ENCODE results near the gene SP6. TPM values are rescaled to one million over a fixed set of nuclear protein-coding genes. Genes with fewer than 3 reads are reported as not detected.
A peak's percentile ranks its signal among the peaks of the same experiment; 100 is the strongest.

Gene SP6
- total RNA-seq, 1 donor from 2014 or later: 3.9 TPM

DNA sequence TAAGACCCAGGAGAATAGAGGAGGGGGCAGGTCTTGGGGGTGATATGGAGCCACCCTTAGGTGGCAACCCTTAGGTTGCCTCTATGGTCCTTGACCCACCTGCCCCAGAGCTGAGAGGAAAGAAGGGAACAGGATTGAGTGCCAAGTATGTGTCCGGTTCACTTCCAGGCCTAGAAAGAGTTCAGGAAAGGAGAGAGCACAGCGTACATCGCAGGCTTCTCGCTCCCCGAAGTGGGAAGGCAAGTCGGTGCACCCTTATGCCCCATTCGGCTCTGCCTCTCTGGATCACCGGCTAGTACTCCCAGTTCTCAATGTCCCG, 631 bp downstream of the SP6 start:
- Histone ChIP-seq H3K9me3 (no peaks in the 10 kb centered on the region), H3K4me1 (peaks cover 26% of the 10 kb centered on the region), H3K27ac (peak overlapping the region; percentile 38), H3K36me3 (no peaks in the 10 kb centered on the region), H3K4me3 (peak overlapping the region; percentile 35 to 41), H3K27me3 (no peaks in the 10 kb centered on the region)
- TF ChIP-seq POLR2AphosphoS5 (IDR thresholded peaks at IDR 0.05; ENCODE audit: insufficient read depth in 1 of 2, low read depth in 1 of 2): no peak
- TF ChIP-seq POLR2A (IDR thresholded peaks at IDR 0.05): no peak
- TF ChIP-seq, protein P1, sequence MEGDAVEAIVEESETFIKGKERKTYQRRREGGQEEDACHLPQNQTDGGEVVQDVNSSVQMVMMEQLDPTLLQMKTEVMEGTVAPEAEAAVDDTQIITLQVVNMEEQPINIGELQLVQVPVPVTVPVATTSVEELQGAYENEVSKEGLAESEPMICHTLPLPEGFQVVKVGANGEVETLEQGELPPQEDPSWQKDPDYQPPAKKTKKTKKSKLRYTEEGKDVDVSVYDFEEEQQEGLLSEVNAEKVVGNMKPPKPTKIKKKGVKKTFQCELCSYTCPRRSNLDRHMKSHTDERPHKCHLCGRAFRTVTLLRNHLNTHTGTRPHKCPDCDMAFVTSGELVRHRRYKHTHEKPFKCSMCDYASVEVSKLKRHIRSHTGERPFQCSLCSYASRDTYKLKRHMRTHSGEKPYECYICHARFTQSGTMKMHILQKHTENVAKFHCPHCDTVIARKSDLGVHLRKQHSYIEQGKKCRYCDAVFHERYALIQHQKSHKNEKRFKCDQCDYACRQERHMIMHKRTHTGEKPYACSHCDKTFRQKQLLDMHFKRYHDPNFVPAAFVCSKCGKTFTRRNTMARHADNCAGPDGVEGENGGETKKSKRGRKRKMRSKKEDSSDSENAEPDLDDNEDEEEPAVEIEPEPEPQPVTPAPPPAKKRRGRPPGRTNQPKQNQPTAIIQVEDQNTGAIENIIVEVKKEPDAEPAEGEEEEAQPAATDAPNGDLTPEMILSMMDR (IDR thresholded peaks at IDR 0.05): no peak
- intact Hi-C loops (cut with DNase I): no loop called here
- no peak for DNase-seq (ENCODE audit: extremely low spot score in 2 of 2)

DNA sequence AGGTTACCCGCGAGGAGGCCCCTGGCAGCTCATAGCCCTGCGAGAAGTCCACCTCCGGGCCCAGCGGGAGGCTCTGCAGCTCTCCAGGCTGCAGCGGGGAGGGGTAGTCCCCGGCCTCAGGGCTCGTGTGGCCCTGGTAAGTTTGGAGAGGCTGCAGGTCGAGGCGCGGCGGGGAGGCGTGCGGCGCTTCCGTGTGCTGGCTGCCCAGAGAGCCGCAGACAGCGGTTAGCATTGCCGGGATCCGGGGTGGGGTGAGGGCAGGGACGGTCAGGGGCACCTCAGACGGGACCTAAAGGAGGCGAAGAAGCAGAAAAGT, 2.8 kb downstream of the SP6 start:
- no peaks in the 10 kb centered on the region for H3K36me3 ChIP-seq
- H3K9me3 ChIP-seq: no peaks in the 10 kb centered on the region
- H3K27ac ChIP-seq: no peak overlapping the region
- peaks cover 30% of the 10 kb centered on the region for H3K4me1 ChIP-seq
- no peak for DNase-seq (ENCODE audit: extremely low spot score in 2 of 2)
- intact Hi-C loops (cut with DNase I): no loop called here
- no peak overlapping the region for H3K4me3 ChIP-seq
- no peaks in the 10 kb centered on the region for H3K27me3 ChIP-seq
- TF ChIP-seq, protein P1 (IDR thresholded peaks at IDR 0.05): no peak
- TF ChIP-seq POLR2A (IDR thresholded peaks at IDR 0.05) (no peak), POLR2AphosphoS5 (IDR thresholded peaks at IDR 0.05; ENCODE audit: insufficient read depth in 1 of 2, low read depth in 1 of 2) (no peak)

DNA sequence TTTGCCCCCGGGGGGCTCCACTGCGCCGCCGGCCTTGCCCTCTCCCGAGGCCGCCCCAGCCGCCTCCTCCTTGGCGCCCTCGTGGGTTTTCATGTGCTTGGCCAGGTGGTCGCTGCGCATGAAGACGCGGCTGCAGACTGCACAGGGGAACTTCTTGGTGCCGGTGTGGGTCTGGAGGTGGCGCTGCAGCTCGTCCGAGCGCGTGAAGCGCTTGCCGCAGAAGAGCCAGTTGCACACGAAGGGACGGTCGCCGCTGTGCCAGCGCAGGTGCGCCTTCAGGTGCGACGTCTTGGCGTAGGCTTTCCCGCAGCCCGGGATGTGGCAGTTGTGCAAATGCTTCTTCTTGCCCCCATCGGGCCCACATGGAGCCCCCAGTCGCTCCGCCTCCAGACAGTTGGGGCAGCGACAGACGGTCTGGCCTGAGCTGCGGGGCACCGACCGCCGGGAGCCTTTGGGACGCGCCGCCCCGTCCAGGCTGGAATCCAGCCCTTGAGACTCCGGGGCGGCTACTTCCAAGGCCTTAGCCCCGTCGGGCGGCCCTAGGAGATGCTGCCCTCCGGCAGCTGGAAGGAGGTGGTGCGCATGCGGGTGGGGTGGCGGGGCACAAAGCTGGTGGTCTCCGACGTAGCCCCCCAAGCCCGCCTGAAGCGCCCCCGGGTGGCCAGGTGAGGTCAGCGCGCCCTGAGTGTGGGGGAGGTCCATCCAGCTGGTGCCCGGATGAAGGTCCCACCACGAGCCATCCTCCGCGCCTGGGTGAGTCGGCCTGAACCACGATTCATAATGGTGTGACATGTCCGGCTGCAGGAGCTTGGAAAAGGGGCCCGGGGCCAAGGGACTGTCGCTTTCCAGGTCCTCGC, 3.4 kb downstream of the SP6 start:
- TF ChIP-seq, protein P1 (IDR thresholded peaks at IDR 0.05): no peak
- no peak for TF ChIP-seq POLR2A (IDR thresholded peaks at IDR 0.05)
- no peak for TF ChIP-seq POLR2AphosphoS5 (IDR thresholded peaks at IDR 0.05; ENCODE audit: insufficient read depth in 1 of 2, low read depth in 1 of 2)
- Histone ChIP-seq H3K4me3 (no peak overlapping the region), H3K27ac (no peak overlapping the region), H3K36me3 (no peaks in the 10 kb centered on the region), H3K9me3 (no peaks in the 10 kb centered on the region), H3K4me1 (peaks cover 32% of the 10 kb centered on the region), H3K27me3 (no peaks in the 10 kb centered on the region)
- DNase-seq (ENCODE audit: extremely low spot score in 2 of 2): no peak
- intact Hi-C loops (cut with DNase I): no loop called here

DNA sequence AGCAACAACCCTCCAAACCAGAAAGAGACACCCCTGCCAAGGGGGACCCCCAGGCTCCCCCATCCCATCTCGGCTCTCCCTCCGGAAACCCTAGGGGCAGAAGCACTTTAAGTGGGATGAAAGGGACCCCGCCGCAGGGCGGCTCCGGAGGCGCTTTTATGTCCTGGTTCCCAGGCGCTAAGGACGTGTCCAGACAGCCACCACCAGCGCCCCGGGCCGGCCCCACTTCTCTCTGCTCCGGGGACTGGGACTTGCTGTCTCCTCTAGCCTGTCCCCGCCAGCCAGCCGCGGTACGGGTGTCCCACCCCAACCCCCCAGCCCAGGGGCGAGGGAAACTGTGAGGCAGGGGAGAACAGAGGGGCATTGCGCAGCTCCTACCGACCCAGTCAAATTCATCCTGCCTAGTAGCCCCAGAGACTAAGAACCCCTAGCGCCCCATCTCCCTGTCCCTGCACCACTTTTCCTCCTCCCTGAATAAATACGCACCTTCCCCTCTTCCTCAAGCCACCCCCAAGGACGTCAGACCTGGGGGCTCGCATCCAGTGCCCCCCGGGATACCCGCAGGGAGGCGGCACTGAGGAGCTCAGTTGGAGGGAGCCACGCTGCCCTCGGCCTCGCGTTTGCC, 4.1 kb downstream of the SP6 start:
- Histone ChIP-seq H3K27ac (no peak overlapping the region), H3K27me3 (no peaks in the 10 kb centered on the region), H3K36me3 (no peaks in the 10 kb centered on the region), H3K4me1 (peaks cover 30% of the 10 kb centered on the region), H3K9me3 (no peaks in the 10 kb centered on the region), H3K4me3 (no peak overlapping the region)
- DNase-seq (ENCODE audit: extremely low spot score in 2 of 2): no peak
- TF ChIP-seq, protein P1 (IDR thresholded peaks at IDR 0.05): no peak
- TF ChIP-seq POLR2AphosphoS5 (IDR thresholded peaks at IDR 0.05; ENCODE audit: insufficient read depth in 1 of 2, low read depth in 1 of 2): no peak
- TF ChIP-seq POLR2A (IDR thresholded peaks at IDR 0.05): no peak
- intact Hi-C loops (cut with DNase I): no loop called here

DNA sequence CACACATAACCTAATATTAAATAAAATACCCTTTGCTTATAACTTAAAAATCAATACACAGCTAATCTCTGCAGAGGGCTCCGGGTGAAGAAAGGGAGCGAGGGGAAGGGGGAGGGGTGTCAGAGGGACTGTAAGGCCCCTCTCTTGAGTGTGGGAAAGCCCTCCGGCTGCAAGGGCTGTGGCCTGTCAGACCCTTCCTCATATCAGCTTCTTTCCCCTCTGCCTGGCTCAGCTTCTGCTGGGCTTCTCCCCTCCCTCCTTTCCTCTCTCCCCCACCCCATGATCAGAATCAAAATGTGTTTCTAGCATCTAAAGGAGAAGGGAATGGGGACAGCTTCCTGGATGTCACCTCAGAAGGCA, 5.3 kb downstream of the SP6 start:
- Histone ChIP-seq H3K4me1 (peaks cover 27% of the 10 kb centered on the region), H3K27me3 (no peaks in the 10 kb centered on the region), H3K4me3 (no peak overlapping the region), H3K9me3 (no peaks in the 10 kb centered on the region), H3K36me3 (no peaks in the 10 kb centered on the region), H3K27ac (no peak overlapping the region)
- TF ChIP-seq, protein P1 (IDR thresholded peaks at IDR 0.05): no peak
- TF ChIP-seq POLR2A (IDR thresholded peaks at IDR 0.05): no peak
- TF ChIP-seq POLR2AphosphoS5 (IDR thresholded peaks at IDR 0.05; ENCODE audit: insufficient read depth in 1 of 2, low read depth in 1 of 2): no peak
- intact Hi-C loops (cut with DNase I): no loop called here
- no peak for DNase-seq (ENCODE audit: extremely low spot score in 2 of 2)
